H1 (cell line): ENCODE data around the gene MEF2C. TPM values are rescaled to one million over a fixed set of nuclear protein-coding genes. Genes with fewer than 3 reads are reported as not detected.

ENCODE experiments used
- CTCF ChIA-PET: fragments of 300-600 bp; sonication (Branson Sonifier 250); formaldehyde crosslinking; loops from one replicate; lab custom pipeline; 2021; ENCODE audit not compliant: partially characterized antibody; lab: Charles Lee
- POLR2A ChIA-PET: fragments of 300-600 bp; sonication (Branson Sonifier 250); formaldehyde crosslinking; loops from one replicate; lab custom pipeline; 2021; ENCODE audit warnings: inconsistent platforms; ENCODE audit not compliant: partially characterized antibody; lab: Charles Lee
- DNase-seq, 2 experiments: peaks; one replicate each; pipeline versions ENCODE4 v3.0.0 to v3.0.0-alpha.2; 2010 to 2022; ENCODE audit warnings: low spot score in 2 of 2, low read depth in 1 of 2, mixed read lengths in 1 of 2
- FAIRE-seq: peaks from 2 replicates; lab custom pipeline; 2011; peaks lifted over from hg19 to GRCh38; lab: Jason Lieb, UNC
- H2AFZ ChIP-seq: 2 replicates; pipeline ENCODE4 v1.8.1; 2012; ENCODE audit warnings: low read length, inconsistent platforms
- H2AK5ac ChIP-seq: 2 replicates; pipeline ENCODE4 v1.6.1; 2013; ENCODE audit warnings: low read depth, low read length
- H2BK120ac ChIP-seq: replicated peaks from 2 replicates; pipeline ENCODE3; 2013; ENCODE audit warnings: low read depth, low read length, inconsistent platforms
- H2BK12ac ChIP-seq: 2 replicates; pipeline ENCODE4 v1.6.1; 2013; ENCODE audit warnings: low read depth, low read length
- H2BK15ac ChIP-seq: 2 replicates; pipeline ENCODE4 v1.6.1; 2013; ENCODE audit warnings: low read length
- H2BK20ac ChIP-seq: 2 replicates; pipeline ENCODE4 v1.6.1; 2013; ENCODE audit warnings: low read length
- H2BK5ac ChIP-seq: 2 replicates; pipeline ENCODE4 v1.6.1; 2013; ENCODE audit warnings: low read depth, low read length
- H3K14ac ChIP-seq: 2 replicates; pipeline ENCODE4 v1.6.1; 2013; ENCODE audit warnings: inconsistent platforms; ENCODE audit not compliant: insufficient read length
- H3K18ac ChIP-seq: 2 replicates; pipeline ENCODE4 v1.6.1; 2013; ENCODE audit warnings: low read length; ENCODE audit errors: extremely low read depth
- H3K23ac ChIP-seq: 2 replicates; pipeline ENCODE4 v1.6.1; 2013; ENCODE audit warnings: inconsistent platforms; ENCODE audit not compliant: insufficient read length
- H3K23me2 ChIP-seq: 2 replicates; pipeline ENCODE4 v1.6.1; 2013; ENCODE audit warnings: low read depth, low read length
- H3K27ac ChIP-seq: 2 replicates; pipeline ENCODE4 v1.6.1; 2011; ENCODE audit warnings: low read depth, low read length, inconsistent platforms
- H3K27me3 ChIP-seq, 4 experiments: replicated peaks in 1 of 4; 1 replicate in 1 of 4; 2 replicates in 3 of 4; pipeline versions ENCODE4 v1.6.1 to v1.8.1; 2011 to 2013; ENCODE audit warnings: low read length in 3 of 4, mild to moderate bottlenecking in 3 of 4, inconsistent platforms in 2 of 4, mixed read lengths in 2 of 4, moderate library complexity in 1 of 4; ENCODE audit not compliant: control insufficient read depth in 3 of 4, insufficient read depth in 3 of 4; ENCODE audit errors: extremely low read depth in 1 of 4
- H3K36me3 ChIP-seq, 4 experiments: 2 replicates each; pipeline versions ENCODE4 v1.6.1 to v1.8.1; 2011 to 2013; ENCODE audit warnings: mild to moderate bottlenecking in 4 of 4, low read length in 3 of 4, moderate library complexity in 2 of 4, control low read depth in 1 of 4, inconsistent platforms in 1 of 4; ENCODE audit not compliant: insufficient read depth in 4 of 4, control insufficient read depth in 2 of 4
- H3K4ac ChIP-seq: replicated peaks from 2 replicates; pipeline ENCODE3; 2013; ENCODE audit warnings: low read length, low read depth, mixed read lengths, inconsistent platforms; ENCODE audit not compliant: insufficient read length
- H3K4me1 ChIP-seq, 4 experiments: replicated peaks in 1 of 4; 1 replicate in 1 of 4; 2 replicates in 3 of 4; pipeline versions ENCODE4 v1.6.1 to v1.8.1; 2011 to 2013; ENCODE audit warnings: low read length in 3 of 4, inconsistent platforms in 2 of 4, mixed read lengths in 1 of 4; ENCODE audit not compliant: insufficient read depth in 4 of 4, control insufficient read depth in 3 of 4
- H3K4me2 ChIP-seq, 2 experiments: 2 replicates each; pipeline versions ENCODE4 v1.6.1 to v1.8.1; 2011 to 2013; ENCODE audit warnings: low read depth in 2 of 2, low read length in 2 of 2, control low read depth in 1 of 2, inconsistent platforms in 1 of 2, mild to moderate bottlenecking in 1 of 2; ENCODE audit not compliant: insufficient read depth in 1 of 2
- H3K4me3 ChIP-seq, 4 experiments: fragments of 200-600, 300-600 bp in 1 of 4; sonication (generic), shearing (Covaris generic), sonication (Bioruptor Twin) in 1 of 4; 2 replicates each; pipeline versions ENCODE4 v1.5.1 to v1.8.1; 2011 to 2016; ENCODE audit warnings: low read length in 4 of 4, low read depth in 3 of 4, control low read depth in 2 of 4, inconsistent platforms in 2 of 4, mild to moderate bottlenecking in 2 of 4, mixed read lengths in 1 of 4, moderate library complexity in 1 of 4; ENCODE audit not compliant: insufficient read depth in 2 of 4; ENCODE audit errors: extremely low read depth in 1 of 4
- H3K56ac ChIP-seq: replicated peaks from 2 replicates; pipeline ENCODE3; 2013; ENCODE audit warnings: low read depth, mild to moderate bottlenecking, mixed read lengths, low read length, inconsistent platforms; ENCODE audit not compliant: insufficient read length
- H3K79me1 ChIP-seq: 2 replicates; pipeline ENCODE4 v1.6.1; 2013; ENCODE audit warnings: low read depth, low read length, control low read depth
- H3K79me2 ChIP-seq, 2 experiments: 2 replicates each; pipeline versions ENCODE4 v1.6.1 to v1.8.1; 2012 to 2013; ENCODE audit warnings: low read length in 2 of 2, mild to moderate bottlenecking in 2 of 2, inconsistent platforms in 1 of 2; ENCODE audit not compliant: insufficient read depth in 2 of 2, control insufficient read depth in 1 of 2
- H3K9ac ChIP-seq, 4 experiments: replicated peaks in 1 of 4; 1 replicate in 1 of 4; 2 replicates in 3 of 4; pipeline versions ENCODE4 v1.6.1 to v1.8.1; 2011 to 2013; ENCODE audit warnings: low read depth in 3 of 4, low read length in 3 of 4, control low read depth in 2 of 4, mild to moderate bottlenecking in 2 of 4, moderate library complexity in 2 of 4, inconsistent platforms in 1 of 4; ENCODE audit errors: extremely low read depth in 1 of 4
- H3K9me3 ChIP-seq, 2 experiments: 2 replicates each; pipeline versions ENCODE4 v1.6.1 to v1.8.1; 2012 to 2013; ENCODE audit warnings: mild to moderate bottlenecking in 2 of 2, moderate library complexity in 2 of 2, control low read depth in 1 of 2, inconsistent platforms in 1 of 2, low read depth in 1 of 2, low read length in 1 of 2, mixed read lengths in 1 of 2; ENCODE audit not compliant: insufficient read depth in 2 of 2
- H4K20me1 ChIP-seq, 2 experiments: replicated peaks in 1 of 2; 2 replicates each; pipeline versions ENCODE3 to v1.8.1; 2011 to 2013; ENCODE audit warnings: inconsistent platforms in 2 of 2, low read length in 2 of 2, mild to moderate bottlenecking in 1 of 2; ENCODE audit not compliant: insufficient read depth in 2 of 2, control insufficient read depth in 1 of 2
- H4K5ac ChIP-seq: 2 replicates; pipeline ENCODE4 v1.6.1; 2013; ENCODE audit warnings: low read length, low read depth, mixed read lengths, inconsistent platforms; ENCODE audit not compliant: insufficient read length
- H4K8ac ChIP-seq: 2 replicates; pipeline ENCODE4 v1.8.0; 2013; ENCODE audit warnings: mild to moderate bottlenecking, moderate library complexity, low read length, inconsistent platforms; ENCODE audit not compliant: insufficient read depth; ENCODE audit errors: extremely low read depth
- H4K91ac ChIP-seq: replicated peaks from 2 replicates; pipeline ENCODE3; 2013; ENCODE audit warnings: low read length, mixed read lengths, inconsistent platforms; ENCODE audit not compliant: insufficient read length
- EP300 ChIP-seq, 2 experiments: IDR thresholded peaks; 1 replicate in 1 of 2; 2 replicates in 1 of 2; pipeline ENCODE4 v1.6.1; 2011 to 2012; ENCODE audit warnings: low read depth in 2 of 2, low read length in 2 of 2, mild to moderate bottlenecking in 2 of 2, borderline replicate concordance in 1 of 2, inconsistent platforms in 1 of 2, moderate library complexity in 1 of 2
- HDAC2 ChIP-seq, 2 experiments: fragments of 300-600 bp in 1 of 2; sonication (generic) in 1 of 2; IDR thresholded peaks; 2 replicates each; pipeline ENCODE4 v1.6.1; 2011 to 2012; ENCODE audit warnings: low read depth in 2 of 2, low read length in 2 of 2, mild to moderate bottlenecking in 2 of 2, moderate library complexity in 2 of 2, borderline replicate concordance in 1 of 2, inconsistent platforms in 1 of 2
- PHF8 ChIP-seq: fragments of 200-600 bp; sonication (generic); conservative IDR thresholded peaks from 2 replicates; pipeline ENCODE4 v1.7.1; 2012; ENCODE audit warnings: low read depth, mild to moderate bottlenecking, inconsistent platforms, low read length, moderate library complexity
- RFX5 ChIP-seq: IDR thresholded peaks from 2 replicates; pipeline ENCODE4 v1.6.1; 2011; ENCODE audit warnings: low read depth, low read length, improper control_type of control experiment, borderline replicate concordance
- TAF7 ChIP-seq: optimal IDR thresholded peaks from 2 replicates; pipeline ENCODE3; 2011; ENCODE audit warnings: low read depth, mild to moderate bottlenecking, inconsistent platforms, low read length, moderate library complexity, borderline replicate concordance
- WGBS, 2 experiments: shearing (Covaris generic) in 1 of 2; methylation state at CpG; one replicate each; pipeline versions ENCODE4 v1.1.6 to v1.1.7; 2013 to 2015; ENCODE audit warnings: low lambda C conversion rate in 2 of 2, mixed read lengths in 2 of 2, inconsistent platforms in 1 of 2, low coverage in 1 of 2, missing lambda C conversion rate in 1 of 2; ENCODE audit not compliant: insufficient replicate concordance in 2 of 2, insufficient coverage in 1 of 2, insufficient read length in 1 of 2; ENCODE audit errors: extremely low coverage in 1 of 2, missing lambda C conversion rate in 1 of 2; 5-methylcytosine and 5-hydroxymethylcytosine counted together
- polyA plus RNA-seq, 7 experiments: library from polyadenylated mRNA; depleted of rRNA in 3 of 7; stranded (reverse) in 5 of 7; unstranded in 2 of 7; fragments of >200 nt in 5 of 7; fragments of 200-250 nt in 2 of 7; gene quantifications; 1 replicate in 5 of 7; 2 replicates in 1 of 7; 4 replicates in 1 of 7; pipeline versions ENCODE4 v1.2.1 to v1.2.3, GENCODE V29; 2011 to 2013; ENCODE audit warnings: missing spikeins in 2 of 7, mixed read lengths in 2 of 7
- total RNA-seq: library from RNA; stranded (reverse); fragmentation: NEBNext Ultra II Directional; extraction: Animal tissue kit (Norgen Biotek cat#: 25700); gene quantifications from 2 replicates; pipeline ENCODE4 v1.2.1, GENCODE V29; 2021

Gene MEF2C
- total and polyA plus RNA-seq, 2 of the 8 experiments (the other 6 are each of a cell fraction or from before 2014, with no cell fraction given): 0.59 to 0.99 TPM

GRCh38 chr5:88829775-88830174 lies 53.2 kb downstream of the MEF2C start:
- H3K23me2 ChIP-seq: no peaks in the 10 kb centered on the region
- no peak overlapping the region for H3K18ac ChIP-seq
- no peak overlapping the region for H3K4me2 ChIP-seq
- H2BK15ac ChIP-seq: no peak overlapping the region
- H3K4me1 ChIP-seq: peaks cover 0 to 5% (median 5%) of the 10 kb centered on the region in 4 experiments; a peak in 5 of 7 replicates
- H3K14ac ChIP-seq: no peak overlapping the region
- no peak overlapping the region for H3K4me3 ChIP-seq
- no peak overlapping the region for H4K5ac ChIP-seq
- no peak overlapping the region for H3K27ac ChIP-seq
- H2AFZ ChIP-seq: no peak overlapping the region
- FAIRE-seq: no peak
- no peak for TF ChIP-seq PHF8
- no peak for TF ChIP-seq HDAC2 (IDR thresholded peaks at IDR 0.05; ENCODE audit: borderline replicate concordance in 1 of 2, low read depth in 2 of 2, low read length in 2 of 2)
- no peak for TF ChIP-seq EP300 (IDR thresholded peaks at IDR 0.05; ENCODE audit: borderline replicate concordance in 1 of 2, low read depth in 2 of 2, low read length in 2 of 2)
- TF ChIP-seq RFX5: no peak
- TF ChIP-seq TAF7: no peak
- TF ChIP-seq, all 59 proteins: peak for 0
- DNase-seq: no peak
- no peak overlapping the region for H3K56ac ChIP-seq
- no peak overlapping the region for H4K91ac ChIP-seq
- no peak overlapping the region for H2BK12ac ChIP-seq
- no peaks in the 10 kb centered on the region for H3K27me3 ChIP-seq
- no peak overlapping the region for H2BK20ac ChIP-seq
- CTCF ChIA-PET: interaction anchor here (0.7 to 3.2 kb wide), 13 partner anchors 8 to 452 kb away, joined by 3 to 38 read pairs (median 3); no protein-coding TSS in a partner anchor
- H4K8ac ChIP-seq: no peak overlapping the region
- H2BK5ac ChIP-seq: no peak overlapping the region
- H3K4ac ChIP-seq: no peak overlapping the region
- no peak overlapping the region for H3K9ac ChIP-seq
- 90% methylated on average over 3 of the region's 3 CpGs; no CpG with 5 or more reads in 1 of the 2 experiments for WGBS, 2 experiments
- H3K79me2 ChIP-seq: no peaks in the 10 kb centered on the region
- no peak overlapping the region for H3K23ac ChIP-seq
- no peaks in the 10 kb centered on the region for H3K9me3 ChIP-seq
- no peaks in the 10 kb centered on the region for H3K36me3 ChIP-seq
- H2AK5ac ChIP-seq: no peak overlapping the region
- no peaks in the 10 kb centered on the region for H3K79me1 ChIP-seq
- no peak overlapping the region for H2BK120ac ChIP-seq
- H4K20me1 ChIP-seq: no peaks in the 10 kb centered on the region
- POLR2A ChIA-PET: interaction anchor here (1.4 kb wide), 1 partner anchor 11 kb away, joined by 3 read pairs; no protein-coding TSS in a partner anchor
